HG03439 (cell line): ENCODE results near the gene CHID1.

Experiments used
- ATAC-seq: cut with Tn5 transposase; IDR thresholded peaks from one replicate; pipeline ENCODE4 v1.9.1; 2021; ENCODE audit warnings: mild to moderate bottlenecking, moderate library complexity; ENCODE audit not compliant: unreplicated experiment

The CHID1 gene

DNA sequence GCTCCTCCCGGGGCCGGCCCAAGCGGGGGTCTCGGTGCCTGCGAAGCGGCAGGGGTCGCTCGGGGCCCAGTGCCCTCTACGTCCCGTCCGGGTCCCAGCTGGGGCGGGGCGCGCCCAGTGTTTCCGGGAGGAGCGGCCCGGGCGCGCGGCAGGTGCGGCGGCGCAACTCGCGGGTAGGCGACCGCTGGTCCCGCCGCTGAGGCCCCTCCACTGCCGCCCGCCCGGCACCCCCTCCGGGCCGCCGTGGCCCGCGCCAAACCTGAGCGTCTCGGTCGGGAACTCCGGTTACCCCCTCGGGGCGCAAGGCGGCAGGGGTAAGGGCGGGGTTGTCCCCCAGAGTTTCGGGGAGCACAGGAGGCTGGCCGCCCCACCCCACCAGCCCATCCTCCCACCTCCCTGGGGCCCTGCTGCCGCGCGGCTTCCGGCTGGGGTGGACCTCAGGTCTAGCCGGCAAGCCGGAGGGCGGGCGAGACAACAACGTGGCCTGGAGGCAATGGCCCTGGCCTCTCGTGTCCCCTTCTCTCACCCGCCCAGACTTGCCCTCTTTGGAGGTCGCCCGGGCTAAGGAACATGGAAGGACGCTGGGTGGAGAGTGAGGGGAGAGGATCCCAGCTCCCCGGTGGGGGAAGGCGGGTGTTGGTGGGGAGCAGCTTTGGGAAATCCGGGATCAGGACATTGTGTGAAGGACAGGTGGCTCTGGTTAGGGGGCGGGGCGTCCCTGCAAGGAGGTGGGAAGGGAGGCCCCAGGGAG is 83.3 kb downstream of the CHID1 start:
- peak; percentile 38 for ATAC-seq

DNA sequence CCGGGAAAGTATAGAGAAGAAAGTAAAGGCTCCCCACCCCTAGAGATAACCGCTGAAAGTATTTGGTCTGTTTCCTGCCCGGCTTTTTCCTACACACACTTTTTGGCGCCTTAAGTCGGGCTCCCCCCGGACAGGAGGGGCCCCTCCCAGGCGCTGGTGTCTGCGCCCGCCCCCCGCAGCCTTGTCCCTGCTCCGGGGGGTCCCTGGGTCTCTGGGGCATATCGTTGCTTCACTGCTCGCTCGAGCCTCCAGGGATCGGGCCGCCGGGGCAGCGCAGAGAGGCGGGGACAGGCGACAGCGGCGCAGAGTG is 83.8 kb downstream of the CHID1 start:
- ATAC-seq = no peak

DNA sequence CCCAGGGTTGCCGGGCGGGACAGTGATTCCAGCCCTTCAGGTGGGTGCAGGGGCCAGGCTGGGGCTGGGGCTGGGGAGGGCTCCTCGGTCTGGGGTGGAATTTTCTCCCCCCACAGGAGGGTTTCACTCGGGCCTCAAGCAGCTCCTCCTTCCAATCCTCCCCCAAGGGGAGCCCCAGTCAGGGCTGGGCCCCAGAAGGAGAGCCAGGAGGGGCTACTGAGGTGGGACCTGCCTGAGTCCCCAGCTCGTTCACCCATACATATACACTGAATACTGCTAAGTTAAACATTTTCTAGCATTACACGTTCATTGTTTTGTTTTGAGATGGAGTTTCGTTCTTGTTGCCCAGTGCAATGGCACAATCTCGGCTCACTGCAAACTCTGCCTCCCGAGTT is 84.4 kb downstream of the CHID1 start:
- ATAC-seq = no peak

DNA sequence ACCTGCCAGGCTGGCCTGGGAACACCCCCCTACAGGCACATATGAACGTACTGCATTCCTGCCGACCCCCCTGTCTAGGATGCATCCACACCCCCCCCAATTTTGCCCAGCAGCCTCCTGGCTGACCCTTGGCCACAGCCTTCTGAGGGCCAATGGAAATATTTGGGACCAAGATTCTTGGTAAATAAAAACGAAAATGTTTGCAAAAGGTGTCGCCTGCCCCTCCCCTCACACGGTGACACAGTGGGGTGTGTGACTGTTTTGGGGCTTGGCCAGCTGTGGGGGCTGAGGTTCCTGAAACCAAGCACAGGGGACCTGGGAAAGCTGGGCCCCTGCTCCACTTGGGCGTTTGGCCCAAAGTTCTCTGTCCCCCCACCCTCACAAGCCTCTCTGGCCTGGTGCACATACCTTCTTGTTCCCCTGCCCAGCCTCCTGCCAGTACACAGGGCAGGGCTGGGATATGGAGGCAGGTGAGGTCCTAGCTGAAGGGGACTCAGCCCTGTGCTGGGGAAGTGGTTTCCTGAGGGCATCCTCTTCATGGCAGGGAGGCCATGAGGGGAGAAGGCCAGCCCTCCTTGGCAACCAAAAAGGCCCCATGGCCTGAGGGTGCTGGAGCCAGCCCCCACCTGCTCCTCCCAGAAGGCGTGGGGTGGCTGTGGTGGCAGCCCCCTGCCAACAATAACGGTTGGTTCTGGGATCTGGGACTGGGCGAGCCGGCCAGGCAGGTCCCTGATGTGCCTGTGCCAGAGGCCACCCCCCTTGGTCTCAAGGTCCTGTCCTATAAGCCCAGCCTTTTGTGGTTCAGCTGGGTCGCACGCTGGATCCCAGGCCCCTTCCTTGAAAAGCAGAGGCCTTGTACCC is 85.0 kb downstream of the CHID1 start:
- no peak for ATAC-seq

DNA sequence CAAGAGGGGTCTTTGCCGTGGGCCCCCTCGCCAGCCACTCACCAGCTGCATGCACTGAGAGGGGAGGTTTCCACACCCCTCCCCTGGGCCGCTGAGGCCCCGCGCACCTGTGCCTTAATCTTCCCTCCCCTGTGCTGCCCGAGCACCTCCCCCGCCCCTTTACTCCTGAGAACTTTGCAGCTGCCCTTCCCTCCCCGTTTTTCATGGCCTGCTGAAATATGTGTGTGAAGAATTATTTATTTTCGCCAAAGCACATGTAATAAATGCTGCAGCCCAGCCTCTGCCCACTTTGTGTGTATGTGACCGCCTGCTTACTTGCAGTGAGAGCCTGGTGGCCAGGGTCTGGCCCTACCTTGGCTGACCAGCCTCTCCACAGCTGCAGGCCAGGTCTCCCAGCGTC is 85.7 kb downstream of the CHID1 start:
- no peak for ATAC-seq

DNA sequence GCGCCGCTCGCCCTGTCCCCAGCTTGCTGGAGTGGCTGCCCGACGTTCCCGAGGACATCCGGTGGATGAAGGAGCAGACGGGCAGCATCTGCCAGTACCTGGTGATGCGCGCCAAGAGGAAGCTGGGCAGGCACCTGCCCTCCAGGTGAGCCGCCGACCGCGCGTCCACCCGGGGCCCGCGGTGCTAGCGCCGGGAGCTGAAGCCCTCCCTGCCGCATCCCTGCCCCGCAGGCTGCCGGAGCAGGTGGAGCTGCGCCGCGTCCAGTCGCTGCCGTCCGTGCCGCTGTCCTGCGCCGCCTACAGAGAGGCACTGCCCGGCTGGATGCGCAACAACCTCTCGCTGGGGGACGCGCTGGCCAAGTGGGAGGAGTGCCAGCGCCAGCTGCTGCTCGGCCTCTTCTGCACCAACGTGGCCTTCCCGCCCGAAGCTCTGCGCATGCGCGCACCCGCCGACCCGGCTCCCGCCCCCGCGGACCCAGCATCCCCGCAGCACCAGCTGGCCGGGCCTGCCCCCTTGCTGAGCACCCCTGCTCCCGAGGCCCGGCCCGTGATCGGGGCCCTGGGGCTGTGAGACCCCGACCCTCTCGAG is 86.2 kb downstream of the CHID1 start:
- no peak for ATAC-seq

DNA sequence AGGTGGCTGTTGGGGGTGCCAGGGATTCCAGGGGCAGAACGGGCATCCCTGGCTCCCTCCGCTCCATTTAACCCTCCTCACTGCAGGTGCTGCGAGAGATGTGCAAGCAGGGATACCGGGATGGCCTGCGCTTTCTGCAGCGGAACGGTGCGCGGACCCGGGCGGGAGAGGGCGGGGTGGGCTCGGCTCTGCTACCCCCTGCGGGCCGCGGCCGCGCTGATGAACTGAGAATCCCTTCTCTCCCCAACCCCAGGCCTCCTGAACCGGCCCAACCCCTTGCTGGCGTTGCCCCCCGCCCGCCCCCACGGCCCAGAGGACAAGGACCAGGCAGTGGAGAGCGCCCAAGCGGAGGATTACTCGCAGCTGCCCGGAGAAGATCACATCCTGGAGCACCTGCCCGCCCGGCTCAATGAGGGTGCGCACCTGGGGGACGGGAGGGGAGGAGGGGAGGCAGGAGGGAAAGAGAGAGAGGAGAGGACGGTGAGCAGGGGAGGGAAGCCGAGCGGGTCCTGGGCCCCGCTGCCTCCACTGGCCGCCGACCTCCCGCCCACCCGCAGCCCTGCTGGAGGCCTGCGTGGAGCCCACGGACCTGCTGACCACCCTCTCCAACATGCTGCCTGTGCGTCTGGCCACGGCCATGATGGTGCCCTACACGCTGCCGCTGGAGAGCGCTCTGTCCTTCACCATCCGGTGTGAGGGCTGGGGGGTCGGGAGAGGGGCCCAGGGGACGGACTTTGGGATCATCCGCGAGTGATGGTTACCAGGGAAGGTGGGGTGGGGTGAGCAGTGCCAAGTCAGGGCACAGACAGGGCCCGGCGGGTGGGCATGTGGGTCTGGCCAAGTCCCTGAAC is 86.9 kb downstream of the CHID1 start:
- no peak for ATAC-seq

DNA sequence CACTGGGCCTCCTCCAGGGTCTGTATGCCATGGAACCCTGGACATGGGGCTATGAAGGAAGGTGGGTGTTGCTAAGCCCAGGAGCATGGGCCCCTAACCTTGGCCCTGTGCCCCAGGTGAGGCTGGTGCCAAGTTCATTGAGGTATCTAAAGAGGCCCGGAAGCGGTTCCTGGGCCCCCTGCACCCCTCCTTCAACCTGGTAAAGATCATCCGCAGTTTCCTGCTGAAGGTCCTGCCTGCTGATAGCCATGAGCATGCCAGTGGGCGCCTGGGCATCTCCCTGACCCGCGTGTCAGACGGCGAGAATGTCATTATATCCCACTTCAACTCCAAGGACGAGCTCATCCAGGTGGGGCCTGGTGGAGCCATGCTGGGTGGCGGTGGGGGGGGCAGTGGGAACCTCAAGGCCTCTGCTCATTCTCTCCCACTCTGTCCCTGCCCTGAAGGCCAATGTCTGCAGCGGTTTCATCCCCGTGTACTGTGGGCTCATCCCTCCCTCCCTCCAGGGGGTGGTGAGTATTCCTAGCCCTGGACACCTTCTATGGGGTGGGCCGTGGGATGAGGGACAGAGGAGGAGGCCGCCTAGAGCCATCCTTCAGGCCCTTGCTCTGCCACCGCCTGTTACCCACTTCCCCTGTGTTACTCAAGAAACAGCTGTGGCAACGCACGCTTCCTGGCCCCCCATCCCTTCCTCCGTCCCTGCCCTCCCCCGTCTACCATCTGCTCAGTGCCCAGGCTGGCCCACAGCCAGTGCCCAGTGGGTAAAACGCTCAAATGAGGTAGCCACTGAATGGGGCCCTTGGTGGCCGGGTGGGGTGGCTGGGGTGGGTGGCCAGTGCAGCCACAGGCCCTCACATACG is 88.9 kb downstream of the CHID1 start:
- ATAC-seq = no peak

DNA sequence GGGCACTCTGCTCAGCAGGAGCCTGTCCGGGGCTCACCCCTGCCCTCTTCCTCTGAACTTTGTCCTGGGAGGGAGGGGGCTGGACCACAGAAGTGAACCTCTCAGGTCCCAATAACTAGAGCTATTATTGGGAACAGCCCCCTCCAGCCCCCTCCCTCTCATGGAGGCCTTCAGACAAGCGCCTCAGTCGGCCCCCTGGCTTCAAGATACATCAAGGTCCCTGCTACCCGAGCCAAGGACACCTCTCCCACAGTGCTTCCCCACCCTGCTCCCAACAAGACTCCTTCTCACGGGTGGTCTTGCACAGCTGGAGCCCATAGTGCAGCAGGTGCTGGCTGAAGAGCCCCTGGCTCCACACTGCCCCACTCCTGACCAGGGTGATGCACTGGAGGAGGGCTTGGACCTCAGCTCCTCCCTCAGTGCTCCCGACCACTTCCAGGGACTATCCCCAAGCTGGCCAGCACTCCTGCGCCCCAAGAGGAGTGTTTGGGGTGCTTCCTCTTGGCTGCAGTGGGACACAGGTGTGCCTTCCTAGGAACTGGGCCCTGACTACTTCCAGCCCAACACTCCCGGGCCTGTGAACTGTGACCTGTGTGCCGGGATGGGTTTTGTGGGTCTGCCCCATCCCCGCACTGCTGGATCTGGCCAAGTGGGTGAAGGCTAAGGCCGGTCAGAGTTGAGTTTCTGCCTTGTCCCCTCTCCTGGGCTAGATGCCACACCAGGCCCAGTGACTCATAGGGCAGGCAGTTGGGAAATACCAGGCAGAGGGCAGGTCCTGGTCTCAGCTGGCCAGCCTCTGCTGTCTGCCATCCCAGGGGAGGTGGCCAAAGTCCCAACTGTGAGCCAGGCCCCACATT is 89.7 kb downstream of the CHID1 start:
- ATAC-seq = no peak

DNA sequence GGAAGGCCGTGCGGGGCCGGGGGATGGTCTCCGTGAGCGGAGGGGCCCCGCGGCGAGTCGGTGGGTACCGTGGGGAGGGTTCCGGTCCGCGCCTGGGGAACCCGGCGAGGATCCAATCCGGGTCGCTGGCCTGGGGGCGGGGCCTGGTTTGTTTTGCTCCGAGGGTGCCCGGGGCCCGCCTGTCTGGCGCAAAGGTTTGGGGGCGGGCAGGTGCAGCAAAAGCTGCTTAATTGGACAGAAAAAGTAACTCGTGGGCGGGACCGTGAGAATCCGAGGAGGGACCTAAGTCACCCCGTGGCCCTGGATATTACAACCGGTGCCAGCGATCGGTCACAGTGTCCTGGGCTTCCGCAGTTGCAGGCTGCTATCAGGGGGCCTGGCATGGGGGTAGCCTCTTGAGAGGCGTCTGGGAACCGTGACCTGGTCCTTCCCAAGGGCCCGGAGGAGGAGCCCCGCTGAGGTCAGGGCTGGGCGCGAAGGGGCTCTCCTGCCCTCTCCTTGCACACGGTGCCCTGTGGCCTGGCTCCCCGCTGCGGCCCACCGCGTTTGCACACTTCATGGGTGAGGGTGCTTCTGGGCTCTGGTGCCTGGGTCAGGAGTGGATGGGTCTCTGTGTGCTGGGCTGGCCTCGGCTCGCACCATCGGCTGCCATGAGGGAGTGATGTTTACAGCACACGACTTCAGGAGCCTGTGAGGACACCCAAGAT is 90.5 kb downstream of the CHID1 start:
- peak; percentile 63 for ATAC-seq

DNA sequence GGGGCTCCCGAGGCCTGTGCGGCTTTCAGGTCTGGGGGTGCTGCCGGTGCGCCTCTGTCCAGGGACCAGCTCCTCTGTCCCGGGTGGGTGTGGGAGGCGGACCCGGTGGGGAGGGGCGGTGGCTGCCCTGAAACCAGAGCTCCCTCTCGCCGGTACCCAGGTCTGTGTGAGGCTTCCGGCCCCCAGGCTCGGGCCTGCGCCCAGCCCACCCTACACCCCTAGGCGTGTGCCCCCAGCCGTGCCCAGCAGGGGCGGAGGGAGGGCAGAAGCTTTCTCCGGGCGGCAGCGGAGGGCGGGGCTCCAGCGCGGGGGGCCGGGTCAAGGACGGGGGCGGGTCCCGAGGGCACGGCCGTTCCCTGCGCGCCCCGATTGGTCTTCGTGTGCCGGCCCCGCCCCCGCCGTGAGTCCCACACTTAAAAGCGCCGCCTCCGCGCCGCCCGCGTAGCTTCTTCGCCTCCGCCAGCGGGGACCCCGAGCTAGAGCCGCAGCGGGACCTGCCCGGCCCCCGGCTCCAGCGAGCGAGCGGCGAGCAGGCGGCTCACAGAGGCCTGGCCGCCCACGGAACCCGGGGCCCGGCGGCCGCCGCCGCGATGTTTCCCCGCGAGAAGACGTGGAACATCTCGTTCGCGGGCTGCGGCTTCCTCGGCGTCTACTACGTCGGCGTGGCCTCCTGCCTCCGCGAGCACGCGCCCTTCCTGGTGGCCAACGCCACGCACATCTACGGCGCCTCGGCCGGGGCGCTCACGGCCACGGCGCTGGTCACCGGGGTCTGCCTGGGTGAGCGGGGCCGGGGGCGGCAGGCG is 91.3 kb downstream of the CHID1 start:
- peak; percentile 58 for ATAC-seq

DNA sequence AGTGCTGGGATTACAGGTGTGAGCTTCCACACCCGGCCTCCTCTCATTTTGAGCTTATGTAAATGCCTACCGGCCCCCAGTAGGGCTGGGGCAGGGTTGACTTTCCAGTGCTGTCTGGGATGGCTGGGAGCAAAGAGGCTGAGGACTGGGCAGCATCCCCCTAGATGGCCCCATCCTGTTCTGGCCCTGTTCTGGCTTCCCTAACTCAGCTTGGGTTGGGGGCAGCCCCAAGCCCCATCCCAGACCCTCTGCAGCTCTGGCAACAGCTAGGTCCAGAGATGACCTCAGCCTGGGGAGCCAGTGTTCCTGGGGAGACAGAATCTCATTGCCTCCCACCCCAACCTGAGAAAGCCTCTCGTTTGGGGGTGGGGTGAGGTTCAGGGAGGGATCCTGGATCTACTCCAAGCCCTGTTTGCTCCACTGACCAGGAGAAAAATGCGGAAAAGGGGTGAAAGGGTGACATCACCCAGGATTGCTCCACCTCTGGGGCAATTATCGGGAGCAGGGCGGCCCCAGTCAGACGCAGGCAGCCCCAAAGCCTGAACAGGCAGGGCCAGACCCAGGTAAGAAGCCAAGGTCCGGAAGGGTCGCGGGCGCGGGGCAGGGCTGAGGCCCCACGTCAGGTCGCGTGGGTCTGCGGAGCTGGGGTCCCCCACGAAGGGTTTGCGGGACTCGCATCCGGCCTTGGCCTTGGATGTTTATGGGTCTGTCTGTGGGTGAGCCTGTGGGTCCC is 92.0 kb downstream of the CHID1 start, which contains the start of gene PNPLA2:
Gene PNPLA2 (plus strand): TSS at position 519 of the 733 bp plus-strand sequence. CDS start 805 bp downstream, outside the sequence.
- ATAC-seq = no peak
